H1 (cell line): ENCODE measurements around the gene MAP3K14. TPM values are rescaled to one million over a fixed set of nuclear protein-coding genes. Genes with fewer than 3 reads are reported as not detected.

Source experiments
- ASH2L ChIP-seq: fragments of 200-600, 300-600 bp; sonication (generic); IDR thresholded peaks from one replicate; pipeline ENCODE4 v1.7.1; 2017; ENCODE audit warnings: low read length
- BACH1 ChIP-seq: IDR thresholded peaks from 2 replicates; pipeline ENCODE4 v1.6.1; 2012; ENCODE audit warnings: low read length, improper control_type of control experiment
- CBX5 ChIP-seq: fragments of 300-800, 300-1000 bp; sonication (generic); IDR thresholded peaks from 2 replicates; pipeline ENCODE4 v1.7.1; 2016; ENCODE audit warnings: antibody characterized with exemption, low read length, low read depth
- CHD1 ChIP-seq: IDR thresholded peaks from 2 replicates; pipeline ENCODE4 v1.6.1; 2012; ENCODE audit warnings: low read depth, low read length, improper control_type of control experiment
- CREB1 ChIP-seq: IDR thresholded peaks from 2 replicates; pipeline ENCODE4 v1.6.1; 2012; ENCODE audit warnings: inconsistent platforms
- CTBP2 ChIP-seq: IDR thresholded peaks from 2 replicates; pipeline ENCODE4 v1.7.0; 2011; ENCODE audit warnings: borderline replicate concordance, mild to moderate bottlenecking, moderate library complexity, mixed read lengths, low read length; ENCODE audit not compliant: insufficient read depth, insufficient read length
- HDAC6 ChIP-seq: IDR thresholded peaks from one replicate; pipeline ENCODE4 v1.7.1; 2012; ENCODE audit warnings: low read depth, mild to moderate bottlenecking, inconsistent platforms, low read length, moderate library complexity
- NRF1 ChIP-seq: IDR thresholded peaks from 2 replicates; pipeline ENCODE4 v1.6.1; 2011; ENCODE audit warnings: mild to moderate bottlenecking, low read depth, low read length, improper control_type of control experiment
- POLR2A ChIP-seq, 2 experiments: IDR thresholded peaks; 1 replicate in 1 of 2; 2 replicates in 1 of 2; pipeline ENCODE4 v1.6.1; 2011; ENCODE audit warnings: low read depth in 2 of 2, low read length in 2 of 2, mild to moderate bottlenecking in 2 of 2; ENCODE audit errors: control extremely low read depth in 1 of 2
- RNF2 ChIP-seq: fragments of 200-900, 300-1000 bp; sonication (generic); IDR thresholded peaks from 2 replicates; pipeline ENCODE4 v1.7.1; 2016; ENCODE audit warnings: borderline replicate concordance, low read depth, mild to moderate bottlenecking, antibody characterized with exemption, low read length; ENCODE audit not compliant: poor library complexity, severe bottlenecking; ENCODE audit errors: missing control alignments
- SIN3A ChIP-seq, 2 experiments: IDR thresholded peaks in 1 of 2; conservative IDR thresholded peaks in 1 of 2; 2 replicates each; pipeline ENCODE4 v1.6.1; 2011 to 2012; ENCODE audit warnings: low read length in 2 of 2, improper control_type of control experiment in 1 of 2, low read depth in 1 of 2, mild to moderate bottlenecking in 1 of 2
- SIRT6 ChIP-seq: IDR thresholded peaks from one replicate; pipeline ENCODE4 v1.7.1; 2012; ENCODE audit warnings: low read length, inconsistent platforms
- SP1 ChIP-seq: IDR thresholded peaks from 2 replicates; pipeline ENCODE4 v1.6.1; 2011; ENCODE audit warnings: low read depth, low read length
- SP4 ChIP-seq: IDR thresholded peaks from 2 replicates; pipeline ENCODE4 v1.6.1; 2012; ENCODE audit warnings: low read length, inconsistent platforms
- TCF12 ChIP-seq: IDR thresholded peaks from 2 replicates; pipeline ENCODE4 v1.6.1; 2011; ENCODE audit warnings: low read depth, mild to moderate bottlenecking, low read length
- TEAD4 ChIP-seq: IDR thresholded peaks from 2 replicates; pipeline ENCODE4 v1.6.1; 2012; ENCODE audit warnings: low read depth, low read length, inconsistent platforms, mixed read lengths
- YY1 ChIP-seq: IDR thresholded peaks from 2 replicates; pipeline ENCODE4 v1.6.1; 2011; ENCODE audit warnings: low read depth, mild to moderate bottlenecking, low read length
- polyA plus RNA-seq, 7 experiments: library from polyadenylated mRNA; depleted of rRNA in 3 of 7; stranded (reverse) in 5 of 7; unstranded in 2 of 7; fragments of >200 nt in 5 of 7; fragments of 200-250 nt in 2 of 7; gene quantifications; 1 replicate in 5 of 7; 2 replicates in 1 of 7; 4 replicates in 1 of 7; pipeline versions ENCODE4 v1.2.1 to v1.2.3, GENCODE V29; 2011 to 2013; ENCODE audit warnings: missing spikeins in 2 of 7, mixed read lengths in 2 of 7
- total RNA-seq: library from RNA; stranded (reverse); fragmentation: NEBNext Ultra II Directional; extraction: Animal tissue kit (Norgen Biotek cat#: 25700); gene quantifications from 2 replicates; pipeline ENCODE4 v1.2.1, GENCODE V29; 2021
- TF ChIP-seq, protein P1 (sequence below): IDR thresholded peaks from 2 replicates; pipeline ENCODE4 v1.6.1; 2011; ENCODE audit warnings: low read depth, mild to moderate bottlenecking, low read length; ENCODE audit not compliant: insufficient read depth
- TF ChIP-seq, protein P2 (sequence below): IDR thresholded peaks from 2 replicates; pipeline ENCODE4 v1.6.1; 2011; ENCODE audit warnings: low read length, improper control_type of control experiment
- TF ChIP-seq, protein P3 (sequence below): IDR thresholded peaks from 2 replicates; pipeline ENCODE4 v1.6.1; 2012; ENCODE audit warnings: inconsistent platforms

MAP3K14 gene
- total and polyA plus RNA-seq, 2 of the 8 experiments (the other 6 are each of a cell fraction or from before 2014, with no cell fraction given), result 5.2 to 6.1 TPM

DNA sequence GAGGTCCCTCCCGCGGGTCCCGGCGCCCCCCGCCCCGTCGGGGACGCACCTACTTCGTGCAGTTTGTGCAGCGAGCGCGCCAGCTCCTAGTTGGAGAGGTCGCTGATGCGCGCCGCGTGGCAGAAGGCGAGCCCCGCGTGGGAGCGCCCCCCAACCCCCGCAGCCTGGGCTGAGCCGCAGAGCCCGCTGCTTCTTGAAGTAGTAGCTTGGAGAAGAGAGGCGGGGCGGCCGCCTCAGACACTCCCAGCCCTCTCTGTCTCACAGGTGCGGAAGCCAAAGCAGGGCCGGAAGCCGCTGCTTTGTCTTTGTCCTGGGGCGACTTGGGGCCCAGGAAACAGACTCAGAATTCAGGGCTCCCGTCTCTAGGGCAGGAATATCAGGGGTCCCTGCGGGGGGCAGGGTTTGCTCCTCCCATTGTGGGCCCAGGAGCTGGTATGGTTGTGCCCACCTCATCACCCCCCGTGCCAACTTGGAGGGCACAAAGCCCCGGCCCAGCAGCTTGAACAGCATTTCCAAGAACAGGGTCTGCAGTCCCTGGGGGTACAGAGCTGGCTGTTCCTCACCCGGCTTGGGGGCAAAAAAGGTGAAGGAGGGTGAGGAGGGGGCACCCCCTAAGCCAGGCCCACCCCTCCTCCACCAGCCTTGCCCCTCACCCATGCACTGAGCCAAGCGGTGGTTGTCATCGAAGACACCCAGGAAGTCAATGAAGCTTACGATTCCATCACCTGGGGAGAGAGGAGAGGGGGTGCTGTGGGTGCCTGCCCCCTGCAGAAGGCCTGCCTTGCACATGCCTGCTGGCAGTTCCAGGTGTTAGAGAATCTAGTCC is 68.5 kb downstream of the MAP3K14 start (continued):
- TF ChIP-seq HDAC6 (no peak), SIRT6 (no peak), BACH1 (no peak), TCF12 (no peak), SIN3A (conservative IDR thresholded peaks at IDR 0.05 in 1 of 2, IDR thresholded peaks at IDR 0.05 in 1 of 2; ENCODE audit: low read depth in 1 of 2, low read length in 2 of 2) (no peak), SP4 (no peak), TEAD4 (no peak), ASH2L (no peak), POLR2A (IDR thresholded peaks at IDR 0.05; ENCODE audit: control extremely low read depth in 1 of 2, low read depth in 2 of 2, low read length in 2 of 2) (peak in 1 of 2 experiments; percentile 55; a peak in 2 of 3 replicates), NRF1 (no peak), YY1 (0 out of 2 replicates have a peak, but pooled peaks have one; percentile 10), CBX5 (no peak), CHD1 (no peak), RNF2 (no peak), CTBP2 (no peak), CREB1 (no peak; the same call in 1 of the 2 replicates), SP1 (no peak)
- TF ChIP-seq, protein P1, sequence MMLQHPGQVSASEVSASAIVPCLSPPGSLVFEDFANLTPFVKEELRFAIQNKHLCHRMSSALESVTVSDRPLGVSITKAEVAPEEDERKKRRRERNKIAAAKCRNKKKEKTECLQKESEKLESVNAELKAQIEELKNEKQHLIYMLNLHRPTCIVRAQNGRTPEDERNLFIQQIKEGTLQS, result no peak
- TF ChIP-seq, protein P2, sequence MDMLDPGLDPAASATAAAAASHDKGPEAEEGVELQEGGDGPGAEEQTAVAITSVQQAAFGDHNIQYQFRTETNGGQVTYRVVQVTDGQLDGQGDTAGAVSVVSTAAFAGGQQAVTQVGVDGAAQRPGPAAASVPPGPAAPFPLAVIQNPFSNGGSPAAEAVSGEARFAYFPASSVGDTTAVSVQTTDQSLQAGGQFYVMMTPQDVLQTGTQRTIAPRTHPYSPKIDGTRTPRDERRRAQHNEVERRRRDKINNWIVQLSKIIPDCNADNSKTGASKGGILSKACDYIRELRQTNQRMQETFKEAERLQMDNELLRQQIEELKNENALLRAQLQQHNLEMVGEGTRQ, result no peak
- TF ChIP-seq, protein P3, sequence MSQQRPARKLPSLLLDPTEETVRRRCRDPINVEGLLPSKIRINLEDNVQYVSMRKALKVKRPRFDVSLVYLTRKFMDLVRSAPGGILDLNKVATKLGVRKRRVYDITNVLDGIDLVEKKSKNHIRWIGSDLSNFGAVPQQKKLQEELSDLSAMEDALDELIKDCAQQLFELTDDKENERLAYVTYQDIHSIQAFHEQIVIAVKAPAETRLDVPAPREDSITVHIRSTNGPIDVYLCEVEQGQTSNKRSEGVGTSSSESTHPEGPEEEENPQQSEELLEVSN, result no peak
